Spleen (tissue), 7 donors: ENCODE measurements around the gene CHST6.

Experiments used
- CTCF ChIP-seq, 11 experiments: fragments of 200-600 bp in 7 of 11; fragments of 450-650 bp in 4 of 11; sonication (generic) in 4 of 11; IDR thresholded peaks in 8 of 11; conservative IDR thresholded peaks in 3 of 11; 1 replicate in 7 of 11; 2 replicates in 4 of 11; pipeline versions ENCODE4 v1.4.0 to v1.8.0; 2016 to 2021; ENCODE audit warnings: antibody characterized with exemption in 11 of 11, inconsistent platforms in 4 of 11, mild to moderate bottlenecking in 1 of 11
- POLR2A ChIP-seq, 3 donors: fragments of 450-650 bp; IDR thresholded peaks; one replicate each; pipeline ENCODE4 v1.5.1; 2017; ENCODE audit warnings: antibody characterized with exemption in 3 of 3, mild to moderate bottlenecking in 1 of 3
- POLR2AphosphoS5 ChIP-seq, 3 donors: sonication (generic); formaldehyde crosslinking; IDR thresholded peaks; one replicate each; pipeline ENCODE4 v1.5.1; 2017; ENCODE audit warnings: antibody characterized with exemption in 3 of 3
- donor health status: DM: no; HTN: no; CAD: no; lungs with moderate emphysema.
- donor health status: DM: no; HTN: no; CAD: no.
- donor health status: DM: no; HTN: no; CAD: no.

- TF ChIP-seq CTCF (IDR thresholded peaks at IDR 0.05 in 8 of 11, conservative IDR thresholded peaks at IDR 0.05 in 3 of 11) (no peak), POLR2A (IDR thresholded peaks at IDR 0.05) (no peak), POLR2AphosphoS5 (IDR thresholded peaks at IDR 0.05) (no peak)
These were observed 31.0 kb upstream of the CHST6 start for GRCh38 chr16:75526032-75526790.
